ENCODE results near the gene GSTCD.

GRCh38 chr4:105878668-105879067 is 170.1 kb downstream of the GSTCD start:
- no peak for TF ChIP-seq CTCF (conservative IDR thresholded peaks at IDR 0.05)
- no peak for TF ChIP-seq ZFX (IDR thresholded peaks at IDR 0.05)

All from C4-2B (cell line).